Measurements from ENCODE around the gene AFF1. TPM values are rescaled to one million over a fixed set of nuclear protein-coding genes. Genes with fewer than 3 reads are reported as not detected.
A peak's percentile ranks its signal among the peaks of the same experiment; 100 is the strongest.

AFF1 gene
- total RNA-seq, 1 donor from 2014 or later, result 99.9 TPM

GRCh38 chr4:87116231-87116630, 181.4 kb downstream of the AFF1 start:
- no peak overlapping the region for H3K27ac ChIP-seq
- no peaks in the 10 kb centered on the region for H3K27me3 ChIP-seq
- no peak overlapping the region for H3K4me3 ChIP-seq
- H3K4me1 ChIP-seq, result peaks cover 31% of the 10 kb centered on the region
- peaks cover 0 to 51% of the 10 kb centered on the region in 2 donors for H3K36me3 ChIP-seq
- H3K9me3 ChIP-seq, result no peaks in the 10 kb centered on the region
- intact Hi-C loops (cut with DNase I), result no loop called here
- TF ChIP-seq, protein P1, sequence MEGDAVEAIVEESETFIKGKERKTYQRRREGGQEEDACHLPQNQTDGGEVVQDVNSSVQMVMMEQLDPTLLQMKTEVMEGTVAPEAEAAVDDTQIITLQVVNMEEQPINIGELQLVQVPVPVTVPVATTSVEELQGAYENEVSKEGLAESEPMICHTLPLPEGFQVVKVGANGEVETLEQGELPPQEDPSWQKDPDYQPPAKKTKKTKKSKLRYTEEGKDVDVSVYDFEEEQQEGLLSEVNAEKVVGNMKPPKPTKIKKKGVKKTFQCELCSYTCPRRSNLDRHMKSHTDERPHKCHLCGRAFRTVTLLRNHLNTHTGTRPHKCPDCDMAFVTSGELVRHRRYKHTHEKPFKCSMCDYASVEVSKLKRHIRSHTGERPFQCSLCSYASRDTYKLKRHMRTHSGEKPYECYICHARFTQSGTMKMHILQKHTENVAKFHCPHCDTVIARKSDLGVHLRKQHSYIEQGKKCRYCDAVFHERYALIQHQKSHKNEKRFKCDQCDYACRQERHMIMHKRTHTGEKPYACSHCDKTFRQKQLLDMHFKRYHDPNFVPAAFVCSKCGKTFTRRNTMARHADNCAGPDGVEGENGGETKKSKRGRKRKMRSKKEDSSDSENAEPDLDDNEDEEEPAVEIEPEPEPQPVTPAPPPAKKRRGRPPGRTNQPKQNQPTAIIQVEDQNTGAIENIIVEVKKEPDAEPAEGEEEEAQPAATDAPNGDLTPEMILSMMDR (IDR thresholded peaks at IDR 0.05), result no peak
- TF ChIP-seq POLR2A (IDR thresholded peaks at IDR 0.05) (no peak), POLR2AphosphoS5 (IDR thresholded peaks at IDR 0.05; ENCODE audit: insufficient read depth in 1 of 2, low read depth in 1 of 2) (no peak)
- no peak for DNase-seq (ENCODE audit: extremely low spot score in 2 of 2)

DNA sequence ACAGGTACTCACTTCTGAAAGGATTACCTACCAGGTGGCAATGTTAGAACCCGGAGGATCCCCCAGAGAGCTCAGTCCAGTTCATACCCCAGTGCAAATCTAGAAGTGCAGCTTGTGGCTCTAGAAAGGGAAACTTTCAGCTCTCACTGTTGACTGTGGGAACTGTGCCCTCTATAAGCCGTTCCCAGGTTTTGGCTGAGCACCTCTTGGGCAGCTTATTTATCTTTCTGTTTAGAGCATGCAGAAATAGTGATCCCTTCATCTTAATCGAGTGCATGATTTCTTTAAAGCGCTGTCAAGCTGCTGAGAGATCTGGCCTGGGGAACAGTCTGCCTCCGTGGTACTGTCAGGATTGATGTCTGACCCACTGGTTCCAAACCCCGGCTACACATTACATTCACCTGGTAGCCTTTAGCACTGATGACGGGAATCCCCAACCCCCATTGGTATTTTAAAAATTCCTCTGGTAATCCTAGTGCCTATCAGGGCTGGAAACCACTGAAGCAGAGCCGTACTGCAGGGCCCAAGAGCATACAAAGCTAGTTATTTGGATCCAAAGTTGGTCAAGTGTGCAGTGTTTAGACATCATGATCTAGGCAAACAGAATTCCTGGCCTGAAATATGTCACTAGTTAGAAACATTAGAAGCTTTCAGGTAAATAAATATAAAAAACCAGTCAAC, 182.4 kb downstream of the AFF1 start:
- TF ChIP-seq POLR2A (IDR thresholded peaks at IDR 0.05), result no peak
- TF ChIP-seq POLR2AphosphoS5 (IDR thresholded peaks at IDR 0.05; ENCODE audit: insufficient read depth in 1 of 2, low read depth in 1 of 2), result no peak
- TF ChIP-seq, protein P1 (IDR thresholded peaks at IDR 0.05), result no peak
- Histone ChIP-seq H3K4me1 (peaks cover 40% of the 10 kb centered on the region), H3K36me3 (peaks cover 0 to 43% of the 10 kb centered on the region in 2 donors), H3K9me3 (no peaks in the 10 kb centered on the region), H3K27me3 (no peaks in the 10 kb centered on the region), H3K4me3 (no peak overlapping the region), H3K27ac (no peak overlapping the region)
- no peak for DNase-seq (ENCODE audit: extremely low spot score in 2 of 2)
- intact Hi-C loops (cut with DNase I), result no loop called here

DNA sequence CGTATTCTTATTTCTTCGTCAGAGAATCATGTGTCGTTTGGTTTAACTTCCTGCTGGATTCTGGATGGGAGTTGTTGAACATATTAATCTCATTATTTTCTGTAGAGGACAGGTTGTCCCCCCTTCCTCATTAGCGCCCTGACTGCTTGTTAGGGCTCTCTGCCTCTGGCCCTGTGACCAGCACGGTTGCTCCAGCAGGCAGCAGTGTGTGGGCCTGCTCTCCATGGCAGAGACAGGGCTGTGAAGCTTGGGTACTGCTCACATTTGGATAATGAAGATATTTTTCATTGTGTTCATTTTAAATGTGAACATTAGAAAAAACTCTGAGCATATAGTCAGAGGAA, 182.9 kb downstream of the AFF1 start:
- H3K36me3 ChIP-seq, result peaks cover 0 to 39% of the 10 kb centered on the region in 2 donors
- intact Hi-C loops (cut with DNase I), result no loop called here

DNA sequence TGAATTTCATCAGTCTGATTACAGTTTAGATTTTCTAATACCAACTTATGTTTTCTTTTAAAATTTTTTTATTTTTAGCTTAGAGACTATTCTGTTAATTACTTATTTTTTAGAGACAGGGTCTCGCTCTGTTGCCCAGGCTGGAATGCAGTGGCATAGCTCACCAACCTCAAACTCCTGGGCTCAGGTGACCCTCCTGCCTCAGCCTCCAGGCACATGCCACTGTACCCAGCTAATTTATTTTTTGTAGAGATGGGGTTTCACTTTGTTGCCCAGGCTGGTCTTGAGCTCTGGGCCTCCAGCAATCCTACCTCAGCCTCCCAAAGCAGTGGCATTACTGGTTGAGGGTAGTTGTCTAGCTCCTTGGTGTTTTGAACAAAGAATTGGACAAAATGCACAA, 183.6 kb downstream of the AFF1 start:
- Histone ChIP-seq H3K9me3 (no peaks in the 10 kb centered on the region), H3K4me1 (peaks cover 51% of the 10 kb centered on the region), H3K4me3 (no peak overlapping the region), H3K27ac (peak overlapping the region; percentile 56), H3K36me3 (peaks cover 0 to 39% of the 10 kb centered on the region in 2 donors), H3K27me3 (no peaks in the 10 kb centered on the region)
- DNase-seq (ENCODE audit: extremely low spot score in 2 of 2), result no peak
- intact Hi-C loops (cut with DNase I), result no loop called here
- no peak for TF ChIP-seq POLR2A (IDR thresholded peaks at IDR 0.05)
- TF ChIP-seq, protein P1 (IDR thresholded peaks at IDR 0.05), result no peak
- no peak for TF ChIP-seq POLR2AphosphoS5 (IDR thresholded peaks at IDR 0.05; ENCODE audit: insufficient read depth in 1 of 2, low read depth in 1 of 2)

More for the DNA sequence above, 182.9 kb downstream of the AFF1 start:
- H3K27ac ChIP-seq, result no peak overlapping the region
- no peaks in the 10 kb centered on the region for H3K27me3 ChIP-seq
- DNase-seq (ENCODE audit: extremely low spot score in 2 of 2), result no peak
- no peak overlapping the region for H3K4me3 ChIP-seq
- H3K9me3 ChIP-seq, result no peaks in the 10 kb centered on the region
- peaks cover 43% of the 10 kb centered on the region for H3K4me1 ChIP-seq
- no peak for TF ChIP-seq POLR2AphosphoS5 (IDR thresholded peaks at IDR 0.05; ENCODE audit: insufficient read depth in 1 of 2, low read depth in 1 of 2)

DNA sequence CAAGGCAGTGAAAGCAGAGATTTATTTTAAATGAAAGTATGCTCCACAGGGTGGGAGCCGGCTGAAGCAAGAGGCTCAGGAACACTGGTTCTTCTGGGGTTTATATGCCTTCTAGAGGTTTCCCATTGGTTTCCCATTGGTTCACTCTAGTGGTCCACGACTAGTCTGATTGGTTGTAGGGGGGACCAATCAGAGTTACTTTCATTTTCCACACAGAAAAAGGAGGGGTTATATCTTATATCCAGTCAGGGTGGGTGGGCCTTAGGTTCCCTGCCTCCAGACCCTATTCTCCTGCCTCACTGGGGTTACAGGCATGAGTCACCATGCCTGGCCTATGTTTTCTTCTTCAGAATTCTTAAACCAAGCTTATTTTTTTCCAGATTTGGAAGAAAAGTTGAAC, 184.0 kb downstream of the AFF1 start:
- intact Hi-C loops (cut with DNase I), result no loop called here
- no peak for DNase-seq (ENCODE audit: extremely low spot score in 2 of 2)
- Histone ChIP-seq H3K27me3 (no peaks in the 10 kb centered on the region), H3K9me3 (no peaks in the 10 kb centered on the region), H3K27ac (peak overlapping the region; percentile 56), H3K36me3 (peaks cover 0 to 39% of the 10 kb centered on the region in 2 donors), H3K4me3 (no peak overlapping the region), H3K4me1 (peaks cover 51% of the 10 kb centered on the region)
- TF ChIP-seq, protein P1 (IDR thresholded peaks at IDR 0.05), result no peak
- TF ChIP-seq POLR2A (IDR thresholded peaks at IDR 0.05) (no peak), POLR2AphosphoS5 (IDR thresholded peaks at IDR 0.05; ENCODE audit: insufficient read depth in 1 of 2, low read depth in 1 of 2) (no peak)
